Breast epithelium (tissue), 3 donors: ENCODE data around the gene DPEP2NB.

ENCODE experiments used
- CTCF ChIP-seq, 3 donors: fragments of 450-650 bp; IDR thresholded peaks; one replicate each; pipeline ENCODE4 v1.5.1; 2016 to 2017; ENCODE audit warnings: antibody characterized with exemption in 3 of 3, mild to moderate bottlenecking in 3 of 3, moderate library complexity in 3 of 3
- POLR2A ChIP-seq: fragments of 450-650 bp; IDR thresholded peaks from one replicate; pipeline ENCODE4 v1.6.1; 2016; ENCODE audit warnings: antibody characterized with exemption, mild to moderate bottlenecking, moderate library complexity
- POLR2AphosphoS5 ChIP-seq, 3 donors: sonication (generic); formaldehyde crosslinking; IDR thresholded peaks; one replicate each; pipeline ENCODE4 v1.6.1; 2017; ENCODE audit warnings: antibody characterized with exemption in 3 of 3

GRCh38 chr16:68047987-68048386 is 32.3 kb upstream of the DPEP2NB start:
- TF ChIP-seq POLR2A (no peak), CTCF (IDR thresholded peaks at IDR 0.05) (no peak), POLR2AphosphoS5 (IDR thresholded peaks at IDR 0.05) (no peak)
